SK-N-SH treated with all-trans-retinoic acid at 6 μM for 48 hours (cell line): ENCODE results near the gene UGT2A3.

Experiments used
- ATAC-seq: fragments of 200-7000 bp; cut with Tn5 transposase; 3 replicates; pipeline ENCODE4 v1.9.1; 2020; ENCODE audit warnings: mild to moderate bottlenecking, moderate library complexity
- CREB5 ChIP-seq: fragments of 250-450 bp; sonication (Bioruptor Pico); IDR thresholded peaks from 2 replicates; pipeline ENCODE4 v1.5.1; 2020; ENCODE audit warnings: low read depth, mild to moderate bottlenecking, moderate library complexity
- CSDC2 ChIP-seq: fragments of 250-450 bp; sonication (Bioruptor Pico); IDR thresholded peaks from 2 replicates; pipeline ENCODE4 v1.5.0; 2020; ENCODE audit warnings: mild to moderate bottlenecking, moderate library complexity
- CSRNP3 ChIP-seq: fragments of 250-450 bp; sonication (Bioruptor Pico); IDR thresholded peaks from 2 replicates; pipeline ENCODE4 v1.5.1; 2021; ENCODE audit warnings: mild to moderate bottlenecking, moderate library complexity
- GLIS3 ChIP-seq: fragments of 250-450 bp; sonication (Bioruptor Pico); IDR thresholded peaks from 2 replicates; pipeline ENCODE4 v1.5.0; 2020; ENCODE audit warnings: mild to moderate bottlenecking, moderate library complexity
- ISL1 ChIP-seq: fragments of 250-450 bp; sonication (Bioruptor Pico); IDR thresholded peaks from 2 replicates; pipeline ENCODE4 v2.1.2; 2022; ENCODE audit warnings: mild to moderate bottlenecking, moderate library complexity
- PATZ1 ChIP-seq: fragments of 250-450 bp; sonication (Bioruptor Pico); IDR thresholded peaks from 2 replicates; pipeline ENCODE4 v1.8.0; 2020; ENCODE audit warnings: mild to moderate bottlenecking, moderate library complexity, borderline replicate concordance
- PPARA ChIP-seq: fragments of 250-450 bp; sonication (Bioruptor Pico); IDR thresholded peaks from 2 replicates; pipeline ENCODE4 v1.5.0; 2020; ENCODE audit warnings: mild to moderate bottlenecking, borderline replicate concordance
- RARB ChIP-seq: fragments of 250-450 bp; sonication (Bioruptor Pico); IDR thresholded peaks from 2 replicates; pipeline ENCODE4 v1.8.0; 2021; ENCODE audit warnings: mild to moderate bottlenecking, moderate library complexity
- TCF4 ChIP-seq: fragments of 250-450 bp; sonication (Bioruptor Pico); IDR thresholded peaks from 2 replicates; pipeline ENCODE4 v1.8.0; 2021; ENCODE audit warnings: mild to moderate bottlenecking, moderate library complexity, borderline replicate concordance
- TOX ChIP-seq: fragments of 250-450 bp; sonication (Bioruptor Pico); IDR thresholded peaks from 2 replicates; pipeline ENCODE4 v1.8.0; 2021; ENCODE audit warnings: mild to moderate bottlenecking, moderate library complexity, borderline replicate concordance
- TSHZ2 ChIP-seq: fragments of 250-450 bp; sonication (Bioruptor Pico); IDR thresholded peaks from 2 replicates; pipeline ENCODE4 v1.5.0; 2020; ENCODE audit warnings: mild to moderate bottlenecking, moderate library complexity
- ZFP3 ChIP-seq: fragments of 250-450 bp; sonication (Bioruptor Pico); IDR thresholded peaks from 2 replicates; pipeline ENCODE4 v1.5.0; 2020; ENCODE audit warnings: mild to moderate bottlenecking, moderate library complexity
- ZFP30 ChIP-seq: fragments of 450-650 bp; formaldehyde crosslinking; IDR thresholded peaks from 2 replicates; pipeline ENCODE4 v1.5.0; 2022; ENCODE audit warnings: mild to moderate bottlenecking, moderate library complexity
- ZNF565 ChIP-seq: fragments of 450-650 bp; formaldehyde crosslinking; conservative IDR thresholded peaks from 2 replicates; pipeline ENCODE4 v1.5.0; 2020; ENCODE audit warnings: low read depth, mild to moderate bottlenecking, moderate library complexity
- ZNF70 ChIP-seq: fragments of 450-650 bp; formaldehyde crosslinking; IDR thresholded peaks from 2 replicates; pipeline ENCODE4 v1.5.0; 2020; ENCODE audit warnings: mild to moderate bottlenecking, moderate library complexity

Gene UGT2A3

GRCh38 chr4:68948985-68949384, 2.6 kb downstream of the UGT2A3 start:
- TF ChIP-seq CSRNP3 (CRISPR knock-in tag) (no peak), CREB5 (no peak), PATZ1 (CRISPR knock-in tag) (no peak), ZFP30 (no peak), GLIS3 (CRISPR knock-in tag) (no peak), ISL1 (CRISPR knock-in tag) (no peak), TSHZ2 (CRISPR knock-in tag) (no peak), RARB (no peak), ZNF565 (CRISPR knock-in tag) (no peak), TOX (CRISPR knock-in tag) (no peak)
- ATAC-seq = no peak

- ATAC-seq = no peak
- TF ChIP-seq ISL1 (CRISPR knock-in tag) (no peak), ZNF70 (no peak), ZFP30 (no peak), CSRNP3 (CRISPR knock-in tag) (no peak), RARB (no peak), PATZ1 (CRISPR knock-in tag) (no peak), CSDC2 (no peak), CREB5 (no peak), TCF4 (CRISPR knock-in tag) (no peak), ZFP3 (CRISPR knock-in tag) (no peak), PPARA (CRISPR knock-in tag) (no peak), ZNF565 (CRISPR knock-in tag) (no peak)
Observed at GRCh38 chr4:68948044-68948743, 3.4 kb downstream of the UGT2A3 start.
